B cell (primary cell): ENCODE results near the gene CARMIL1. TPM values are rescaled to one million over a fixed set of nuclear protein-coding genes. Genes with fewer than 3 reads are reported as not detected.

Source experiments
- ATAC-seq: fragments of 200-7000 bp; cut with Tn5 transposase; one replicate; pipeline ENCODE4 v1.10.0; 2021; ENCODE audit warnings: low read depth, mild to moderate bottlenecking, moderate number of reproducible peaks, moderate library complexity
- CTCF ChIA-PET: fragments of 350-600 bp; sonication (Branson Sonifier 250); formaldehyde crosslinking; loops from one replicate; lab custom pipeline; 2021; ENCODE audit warnings: antibody characterized with exemption, inconsistent platforms; lab: Charles Lee
- POLR2A ChIA-PET: fragments of 350-600 bp; sonication (Branson Sonifier 250); formaldehyde crosslinking; loops from one replicate; lab custom pipeline; 2021; ENCODE audit warnings: antibody characterized with exemption; lab: Charles Lee
- DNase-seq: peaks from one replicate; pipeline ENCODE4 v3.0.0; 2013
- H2AFZ ChIP-seq: 2 replicates; pipeline ENCODE4 v1.6.1; 2012; ENCODE audit warnings: mild to moderate bottlenecking, low read depth, low read length; ENCODE audit not compliant: insufficient read depth, poor library complexity, severe bottlenecking
- H3K27ac ChIP-seq, 2 donors: 1 replicate in 1 of 2; 2 replicates in 1 of 2; pipeline ENCODE4 v1.5.1; 2012 to 2013; ENCODE audit warnings: low read length in 2 of 2, mild to moderate bottlenecking in 2 of 2, moderate library complexity in 1 of 2
- H3K27me3 ChIP-seq, 4 experiments: fragments of 200-600 bp in 1 of 4; sonication (generic) in 1 of 4; replicated peaks in 1 of 4; 1 replicate in 2 of 4; 2 replicates in 2 of 4; pipeline versions ENCODE4 v1.6.1 to v1.7.0; 2013 to 2016; ENCODE audit warnings: low read length in 3 of 4, mild to moderate bottlenecking in 2 of 4, mixed read lengths in 1 of 4, moderate library complexity in 1 of 4; ENCODE audit not compliant: insufficient read depth in 4 of 4, control insufficient read depth in 3 of 4; ENCODE audit errors: control extremely low read depth in 1 of 4
- H3K36me3 ChIP-seq, 2 experiments: replicated peaks in 1 of 2; 1 replicate in 1 of 2; 2 replicates in 1 of 2; pipeline versions ENCODE4 v1.6.1 to v1.7.1; 2013; ENCODE audit warnings: low read length in 1 of 2; ENCODE audit not compliant: insufficient read depth in 2 of 2, control insufficient read depth in 1 of 2; ENCODE audit errors: control extremely low read depth in 1 of 2, extremely low read depth in 1 of 2
- H3K4me1 ChIP-seq, 2 donors: fragments of 200-600 bp in 1 of 2; sonication (generic) in 1 of 2; 1 replicate in 1 of 2; 2 replicates in 1 of 2; pipeline versions ENCODE4 v1.5.1 to v1.6.1; 2013 to 2017; ENCODE audit warnings: low read length in 2 of 2; ENCODE audit not compliant: control insufficient read depth in 2 of 2, insufficient read depth in 2 of 2
- H3K4me2 ChIP-seq: replicated peaks from 2 replicates; pipeline ENCODE3; 2012; ENCODE audit warnings: mild to moderate bottlenecking, low read depth, low read length; ENCODE audit not compliant: poor library complexity, severe bottlenecking
- H3K4me3 ChIP-seq, 5 experiments: fragments of 200-600 bp in 1 of 5; sonication (generic) in 1 of 5; 1 replicate in 3 of 5; 2 replicates in 2 of 5; pipeline versions ENCODE4 v1.5.1 to v1.7.0; 2011 to 2016; ENCODE audit warnings: low read length in 4 of 5, mild to moderate bottlenecking in 4 of 5, low read depth in 2 of 5, control low read depth in 1 of 5, moderate library complexity in 1 of 5; ENCODE audit not compliant: insufficient read depth in 1 of 5; ENCODE audit errors: control extremely low read depth in 1 of 5, extremely low read depth in 1 of 5
- H3K79me2 ChIP-seq: fragments of 200-600 bp; sonication (generic); one replicate; pipeline ENCODE4 v1.6.0; 2016; ENCODE audit warnings: low read length; ENCODE audit not compliant: control insufficient read depth, insufficient read depth
- H3K9ac ChIP-seq: fragments of 200-600 bp; sonication (generic); 2 replicates; pipeline ENCODE4 v1.6.1; 2017; ENCODE audit warnings: mild to moderate bottlenecking, low read length, moderate library complexity
- H3K9me3 ChIP-seq, 3 donors: one replicate each; pipeline versions ENCODE4 v1.6.1 to v1.7.1; 2013; ENCODE audit warnings: low read length in 2 of 3; ENCODE audit not compliant: control insufficient read depth in 2 of 3, insufficient read depth in 1 of 3; ENCODE audit errors: control extremely low read depth in 1 of 3
- H4K20me1 ChIP-seq: 2 replicates; pipeline ENCODE4 v1.6.0; 2012; ENCODE audit warnings: mild to moderate bottlenecking, low read length; ENCODE audit not compliant: insufficient read depth, control insufficient read depth, poor library complexity, severe bottlenecking
- H3K27ac Mint-ChIP-seq: one replicate; pipeline ENCODE4 v1.8.0; 2021; ENCODE audit warnings: mixed read lengths
- H3K27me3 Mint-ChIP-seq: one replicate; pipeline ENCODE4 v1.8.0; 2021; ENCODE audit warnings: mixed read lengths
- H3K4me1 Mint-ChIP-seq: one replicate; pipeline ENCODE4 v1.8.0; 2021; ENCODE audit warnings: mixed read lengths
- H3K4me3 Mint-ChIP-seq: one replicate; pipeline ENCODE4 v1.8.0; 2021; ENCODE audit warnings: mixed read lengths
- H3K9me3 Mint-ChIP-seq: one replicate; pipeline ENCODE4 v1.8.0; 2022; ENCODE audit warnings: mixed read lengths; ENCODE audit not compliant: insufficient read depth
- EZH2 ChIP-seq: IDR thresholded peaks from 2 replicates; pipeline ENCODE4 v1.6.1; 2012; ENCODE audit warnings: borderline replicate concordance, low read depth, mild to moderate bottlenecking, moderate library complexity, low read length; ENCODE audit not compliant: insufficient read depth, poor library complexity, severe bottlenecking
- WGBS: methylation state at CpG from one replicate; pipeline ENCODE4 v1.1.5; 2013; ENCODE audit warnings: missing lambda C conversion rate; ENCODE audit not compliant: insufficient coverage; 5-methylcytosine and 5-hydroxymethylcytosine counted together
- intact Hi-C: fragments of 100-400 bp; cut with micrococcal nuclease; formaldehyde crosslinking; loops from one replicate; pipeline ENCODE4 v1.10.0; 2022
- polyA plus RNA-seq: library from polyadenylated mRNA; depleted of rRNA; stranded (reverse); fragments of >200 nt; gene quantifications from 2 replicates; pipeline ENCODE4 v1.2.3, GENCODE V29; 2012
- total RNA-seq, 2 donors: library from RNA; stranded (reverse); fragments of 120-200 nt in 1 of 2; gene quantifications; 1 replicate in 1 of 2; 2 replicates in 1 of 2; pipeline versions ENCODE4 v1.2.3 to v1.2.4, GENCODE V29; 2013 to 2022
- TF ChIP-seq, protein P1 (sequence below): fragments of 200-600 bp; IDR thresholded peaks from one replicate; pipeline ENCODE4 v1.8.0; 2022; ENCODE audit warnings: antibody characterized with exemption, mild to moderate bottlenecking

CARMIL1 gene
- total and polyA plus RNA-seq, 2 donors (not counting 1 experiment from before 2014, with no cell fraction given), result 7.5 to 11.0 TPM

DNA sequence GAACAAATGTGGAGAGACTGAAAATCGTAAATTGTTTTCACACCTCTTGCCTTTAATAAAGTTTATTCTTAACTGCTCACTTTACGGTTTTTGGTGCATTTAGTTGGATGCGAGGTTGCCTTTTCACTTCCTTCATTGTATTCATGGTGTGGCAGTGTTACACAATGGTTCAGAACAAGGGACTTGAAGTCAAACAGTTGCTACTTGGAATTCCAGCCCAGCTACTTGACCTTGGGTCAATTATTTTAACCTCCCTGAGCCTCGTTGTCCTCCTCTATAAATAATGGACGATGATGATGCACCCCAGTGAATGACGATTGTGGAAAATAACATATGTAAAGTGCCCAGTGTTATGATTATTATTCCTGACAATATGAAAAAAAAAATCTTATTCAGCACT lies 72.3 kb downstream of the CARMIL1 start:
- 60% methylated on average over 1 of the region's 6 CpGs for WGBS
- Histone ChIP-seq H2AFZ (no peak overlapping the region), H3K4me3 (no peak overlapping the region), H4K20me1 (peaks cover 8% of the 10 kb centered on the region), H3K9ac (no peak overlapping the region), H3K4me1 (no peaks in the 10 kb centered on the region), H3K27ac (no peak overlapping the region), H3K4me2 (no peak overlapping the region), H3K9me3 (no peaks in the 10 kb centered on the region), H3K79me2 (peaks cover 6% of the 10 kb centered on the region), H3K27me3 (no peaks in the 10 kb centered on the region), H3K36me3 (no peaks in the 10 kb centered on the region)
- Mint-ChIP-seq H3K27me3 (no peaks in the 10 kb centered on the region), H3K27ac (no peak overlapping the region), H3K9me3 (no peaks in the 10 kb centered on the region), H3K4me1 (peaks cover 6% of the 10 kb centered on the region), H3K4me3 (no peak overlapping the region)
- CTCF ChIA-PET, result no interaction called here
- POLR2A ChIA-PET, result no interaction called here
- TF ChIP-seq, protein P1, sequence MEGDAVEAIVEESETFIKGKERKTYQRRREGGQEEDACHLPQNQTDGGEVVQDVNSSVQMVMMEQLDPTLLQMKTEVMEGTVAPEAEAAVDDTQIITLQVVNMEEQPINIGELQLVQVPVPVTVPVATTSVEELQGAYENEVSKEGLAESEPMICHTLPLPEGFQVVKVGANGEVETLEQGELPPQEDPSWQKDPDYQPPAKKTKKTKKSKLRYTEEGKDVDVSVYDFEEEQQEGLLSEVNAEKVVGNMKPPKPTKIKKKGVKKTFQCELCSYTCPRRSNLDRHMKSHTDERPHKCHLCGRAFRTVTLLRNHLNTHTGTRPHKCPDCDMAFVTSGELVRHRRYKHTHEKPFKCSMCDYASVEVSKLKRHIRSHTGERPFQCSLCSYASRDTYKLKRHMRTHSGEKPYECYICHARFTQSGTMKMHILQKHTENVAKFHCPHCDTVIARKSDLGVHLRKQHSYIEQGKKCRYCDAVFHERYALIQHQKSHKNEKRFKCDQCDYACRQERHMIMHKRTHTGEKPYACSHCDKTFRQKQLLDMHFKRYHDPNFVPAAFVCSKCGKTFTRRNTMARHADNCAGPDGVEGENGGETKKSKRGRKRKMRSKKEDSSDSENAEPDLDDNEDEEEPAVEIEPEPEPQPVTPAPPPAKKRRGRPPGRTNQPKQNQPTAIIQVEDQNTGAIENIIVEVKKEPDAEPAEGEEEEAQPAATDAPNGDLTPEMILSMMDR, result no peak
- TF ChIP-seq EZH2, result no peak
- no peak for DNase-seq
- intact Hi-C loops, result no loop called here
- no peak for ATAC-seq

DNA sequence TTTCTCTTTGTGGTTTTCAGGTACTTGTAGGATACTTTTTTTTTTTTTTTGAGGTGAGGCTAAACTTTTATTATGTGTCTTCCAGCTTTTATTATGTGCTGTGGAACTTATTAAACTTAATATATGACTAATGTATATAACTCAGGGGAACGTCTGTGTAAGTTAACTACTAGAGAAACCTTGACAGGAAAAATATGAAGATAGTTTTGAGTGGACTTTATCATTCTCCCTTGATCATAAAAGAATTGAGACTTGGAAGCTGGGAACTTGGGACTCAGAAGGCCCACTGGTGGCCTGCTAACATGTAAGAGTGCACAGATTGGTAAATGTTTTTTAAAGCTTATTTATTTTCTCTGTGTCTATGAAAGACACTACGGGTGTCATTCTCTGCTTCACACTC lies 73.1 kb downstream of the CARMIL1 start:
- Histone ChIP-seq H3K27me3 (no peaks in the 10 kb centered on the region), H3K79me2 (peaks cover 7% of the 10 kb centered on the region), H3K9ac (no peak overlapping the region), H2AFZ (no peak overlapping the region), H3K4me3 (no peak overlapping the region), H3K9me3 (no peaks in the 10 kb centered on the region), H3K4me2 (no peak overlapping the region), H3K36me3 (no peaks in the 10 kb centered on the region), H3K27ac (no peak overlapping the region), H3K4me1 (no peaks in the 10 kb centered on the region), H4K20me1 (peaks cover 8% of the 10 kb centered on the region)
- Mint-ChIP-seq H3K9me3 (no peaks in the 10 kb centered on the region), H3K4me1 (peaks cover 6% of the 10 kb centered on the region), H3K4me3 (no peak overlapping the region), H3K27ac (no peak overlapping the region), H3K27me3 (no peaks in the 10 kb centered on the region)
- WGBS, result no CpG with 5 or more reads among the region's 2 CpGs
- POLR2A ChIA-PET, result no interaction called here
- intact Hi-C loops, result no loop called here
- ATAC-seq (no peak), DNase-seq (no peak)
- CTCF ChIA-PET, result interaction anchor here (1.1 kb wide), 1 partner anchor 135 kb away, joined by 3 read pairs; no protein-coding TSS in a partner anchor
- TF ChIP-seq, protein P1, result no peak
- no peak for TF ChIP-seq EZH2
